Measurements from ENCODE around the gene CROCC2.

- TF ChIP-seq POLR2A (IDR thresholded peaks at IDR 0.05; ENCODE audit: low read length) (no peak), MAFK (IDR thresholded peaks at IDR 0.05; ENCODE audit: partially characterized antibody) (no peak), CTCF (IDR thresholded peaks at IDR 0.05) (no peak), ELK1 (IDR thresholded peaks at IDR 0.05; ENCODE audit: low read depth, low read length) (no peak), REST (IDR thresholded peaks at IDR 0.05) (no peak), JUNB (IDR thresholded peaks at IDR 0.05) (no peak)
These were observed 86.6 kb downstream of the CROCC2 start for GRCh38 chr2:240992572-240993291.
